ENCODE measurements around the gene TSSK3. TPM values are rescaled to one million over a fixed set of nuclear protein-coding genes. Genes with fewer than 3 reads are reported as not detected.

The TSSK3 gene
- total and polyA plus RNA-seq, 9 of the 15 experiments (the other 6 are each of a cell fraction or from before 2014, with no cell fraction given) = 0.27 to 2.8 (median 1.9) TPM

GRCh38 chr1:32393136-32393535, 30.8 kb downstream of the TSSK3 start:
- Histone ChIP-seq H3K9me3 (replicated peaks; ENCODE audit: control insufficient read depth, insufficient read depth, low read depth, low read length) (no peaks in the 10 kb centered on the region; the same call in 1 of the 2 replicates), H3K79me2 (ENCODE audit: control insufficient read depth, insufficient read depth, low read length) (peaks cover 67% of the 10 kb centered on the region), H3K27me3 (ENCODE audit: control insufficient read depth in 2 of 2, insufficient read depth in 2 of 2, low read length in 2 of 2) (no peaks in the 10 kb centered on the region), H3K9ac (ENCODE audit: insufficient read depth in 1 of 2, low read depth in 2 of 2, low read length in 2 of 2) (peak overlapping the region; percentile 94 to 99), H3K27ac (ENCODE audit: extremely low read depth, low read depth, low read length) (peak overlapping the region; percentile 95), H3K36me3 (ENCODE audit: control insufficient read depth, insufficient read depth, low read length) (peaks cover 44% of the 10 kb centered on the region), H3K4me2 (ENCODE audit: insufficient read depth, low read length) (peak overlapping the region; percentile 93), H3K4me1 (replicated peaks in 1 of 2; ENCODE audit: control insufficient read depth in 2 of 2, insufficient read depth in 2 of 2, low read length in 2 of 2) (peaks cover 49 to 54% of the 10 kb centered on the region in 2 experiments), H2AFZ (ENCODE audit: low read depth, low read length) (no peak overlapping the region), H4K20me1 (replicated peaks; ENCODE audit: control insufficient read depth, insufficient read depth, low read length) (peaks cover 8% of the 10 kb centered on the region; the same call in 1 of the 2 replicates), H3K4me3 (peak overlapping the region; percentile 68), H3K9me1 (ENCODE audit: control insufficient read depth, insufficient read depth, low read length) (peaks cover 11% of the 10 kb centered on the region)
- no peak for ATAC-seq
- no peak for FAIRE-seq
- POLR2A ChIA-PET = interaction anchor here (0.5 to 7.0 kb wide), 6 partner anchors 8 to 403 kb away, joined by 3 to 47 read pairs (median 6); partner anchors contain the start of genes HDAC1 and MARCKSL1
- in situ Hi-C loops (cut with MboI) = no loop called here
- DNase-seq (ENCODE audit: extremely low read depth in 1 of 4, low spot score in 3 of 4) = peak in 1 of 4 experiments; percentile 40
- no TSS peak for BruUV-seq (replicated peaks)
- CTCF ChIA-PET (ENCODE audit: low intra/inter-chr PET ratio) = no interaction called here
- intact Hi-C loops (cut with micrococcal nuclease) = loop anchor here (2.0 to 5.0 kb wide), 3 partner anchors 42 to 424 kb away; partner anchors contain the start of genes MARCKSL1, S100PBP and YARS1
- 7% methylated on average over 1 of the region's 1 CpG for WGBS (ENCODE audit: insufficient coverage, low coverage, missing lambda C conversion rate)
- TF ChIP-seq ERF (CRISPR knock-in tag; IDR thresholded peaks at IDR 0.05) (no peak), ZNF75A (CRISPR knock-in tag; IDR thresholded peaks at IDR 0.05) (0 out of 2 replicates have a peak, but pooled peaks have one; percentile 33), ZBTB33 (CRISPR knock-in tag; IDR thresholded peaks at IDR 0.05) (no peak), ELF4 (CRISPR knock-in tag; IDR thresholded peaks at IDR 0.05) (0 out of 2 replicates have a peak, but pooled peaks have one; percentile 29), SIX5 (IDR thresholded peaks at IDR 0.05; ENCODE audit: borderline replicate concordance in 1 of 2, insufficient read depth in 1 of 2, low read depth in 1 of 2, low read length in 2 of 2) (no peak), ZKSCAN8 (CRISPR knock-in tag; IDR thresholded peaks at IDR 0.05) (no peak), ZNF395 (CRISPR knock-in tag; IDR thresholded peaks at IDR 0.05) (peak; percentile 52; the same call in 1 of the 2 replicates), DIDO1 (tag; IDR thresholded peaks at IDR 0.05; ENCODE audit: low read depth) (no peak), MCM3 (IDR thresholded peaks at IDR 0.05) (no peak)
- TF ChIP-seq, protein P1, sequence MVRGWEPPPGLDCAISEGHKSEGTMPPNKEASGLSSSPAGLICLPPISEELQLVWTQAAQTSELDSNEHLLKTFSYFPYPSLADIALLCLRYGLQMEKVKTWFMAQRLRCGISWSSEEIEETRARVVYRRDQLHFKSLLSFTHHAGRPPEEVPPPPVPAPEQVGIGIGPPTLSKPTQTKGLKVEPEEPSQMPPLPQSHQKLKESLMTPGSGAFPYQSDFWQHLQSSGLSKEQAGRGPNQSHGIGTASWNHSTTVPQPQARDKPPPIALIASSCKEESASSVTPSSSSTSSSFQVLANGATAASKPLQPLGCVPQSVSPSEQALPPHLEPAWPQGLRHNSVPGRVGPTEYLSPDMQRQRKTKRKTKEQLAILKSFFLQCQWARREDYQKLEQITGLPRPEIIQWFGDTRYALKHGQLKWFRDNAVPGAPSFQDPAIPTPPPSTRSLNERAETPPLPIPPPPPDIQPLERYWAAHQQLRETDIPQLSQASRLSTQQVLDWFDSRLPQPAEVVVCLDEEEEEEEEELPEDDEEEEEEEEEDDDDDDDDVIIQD (CRISPR knock-in tag; IDR thresholded peaks at IDR 0.05) = no peak
- TF ChIP-seq, protein P2, sequence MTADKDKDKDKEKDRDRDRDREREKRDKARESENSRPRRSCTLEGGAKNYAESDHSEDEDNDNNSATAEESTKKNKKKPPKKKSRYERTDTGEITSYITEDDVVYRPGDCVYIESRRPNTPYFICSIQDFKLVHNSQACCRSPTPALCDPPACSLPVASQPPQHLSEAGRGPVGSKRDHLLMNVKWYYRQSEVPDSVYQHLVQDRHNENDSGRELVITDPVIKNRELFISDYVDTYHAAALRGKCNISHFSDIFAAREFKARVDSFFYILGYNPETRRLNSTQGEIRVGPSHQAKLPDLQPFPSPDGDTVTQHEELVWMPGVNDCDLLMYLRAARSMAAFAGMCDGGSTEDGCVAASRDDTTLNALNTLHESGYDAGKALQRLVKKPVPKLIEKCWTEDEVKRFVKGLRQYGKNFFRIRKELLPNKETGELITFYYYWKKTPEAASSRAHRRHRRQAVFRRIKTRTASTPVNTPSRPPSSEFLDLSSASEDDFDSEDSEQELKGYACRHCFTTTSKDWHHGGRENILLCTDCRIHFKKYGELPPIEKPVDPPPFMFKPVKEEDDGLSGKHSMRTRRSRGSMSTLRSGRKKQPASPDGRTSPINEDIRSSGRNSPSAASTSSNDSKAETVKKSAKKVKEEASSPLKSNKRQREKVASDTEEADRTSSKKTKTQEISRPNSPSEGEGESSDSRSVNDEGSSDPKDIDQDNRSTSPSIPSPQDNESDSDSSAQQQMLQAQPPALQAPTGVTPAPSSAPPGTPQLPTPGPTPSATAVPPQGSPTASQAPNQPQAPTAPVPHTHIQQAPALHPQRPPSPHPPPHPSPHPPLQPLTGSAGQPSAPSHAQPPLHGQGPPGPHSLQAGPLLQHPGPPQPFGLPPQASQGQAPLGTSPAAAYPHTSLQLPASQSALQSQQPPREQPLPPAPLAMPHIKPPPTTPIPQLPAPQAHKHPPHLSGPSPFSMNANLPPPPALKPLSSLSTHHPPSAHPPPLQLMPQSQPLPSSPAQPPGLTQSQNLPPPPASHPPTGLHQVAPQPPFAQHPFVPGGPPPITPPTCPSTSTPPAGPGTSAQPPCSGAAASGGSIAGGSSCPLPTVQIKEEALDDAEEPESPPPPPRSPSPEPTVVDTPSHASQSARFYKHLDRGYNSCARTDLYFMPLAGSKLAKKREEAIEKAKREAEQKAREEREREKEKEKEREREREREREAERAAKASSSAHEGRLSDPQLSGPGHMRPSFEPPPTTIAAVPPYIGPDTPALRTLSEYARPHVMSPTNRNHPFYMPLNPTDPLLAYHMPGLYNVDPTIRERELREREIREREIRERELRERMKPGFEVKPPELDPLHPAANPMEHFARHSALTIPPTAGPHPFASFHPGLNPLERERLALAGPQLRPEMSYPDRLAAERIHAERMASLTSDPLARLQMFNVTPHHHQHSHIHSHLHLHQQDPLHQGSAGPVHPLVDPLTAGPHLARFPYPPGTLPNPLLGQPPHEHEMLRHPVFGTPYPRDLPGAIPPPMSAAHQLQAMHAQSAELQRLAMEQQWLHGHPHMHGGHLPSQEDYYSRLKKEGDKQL (CRISPR knock-in tag; IDR thresholded peaks at IDR 0.05; ENCODE audit: borderline replicate concordance) = peak; percentile 68; the same call in 1 of the 2 replicates
